Natural killer cell treated with Interleukin-12 subunit alpha and Interleukin-12 subunit beta and Interleukin-15 and Interleukin-18, amount 100 ng/mL, for 72 hours (primary cell): Measurements from ENCODE around the gene TEX52. TPM values are rescaled to one million over a fixed set of nuclear protein-coding genes. Genes with fewer than 3 reads are reported as not detected.

Experiments used
- ATAC-seq, 2 donors: fragments of 150-1000 bp; cut with Tn5 transposase in 1 of 2; sonication (Bioruptor Pico), chemical (Tn5 transposase) in 1 of 2; 2 replicates each; pipeline ENCODE4 v1.10.0; 2021
- DNase-seq: peaks from one replicate; pipeline ENCODE4 v3.0.0; 2022; ENCODE audit warnings: low spot score
- H3K27ac Mint-ChIP-seq, 2 donors: 1 replicate in 1 of 2; 2 replicates in 1 of 2; pipeline ENCODE4 v1.8.0; 2022; ENCODE audit warnings: mixed read lengths in 2 of 2, mild to moderate bottlenecking in 1 of 2, moderate library complexity in 1 of 2
- H3K27me3 Mint-ChIP-seq, 2 donors: 1 replicate in 1 of 2; 2 replicates in 1 of 2; pipeline ENCODE4 v1.8.0; 2022; ENCODE audit warnings: mixed read lengths in 2 of 2
- H3K36me3 Mint-ChIP-seq: one replicate; pipeline ENCODE4 v1.8.0; 2022; ENCODE audit warnings: mixed read lengths
- H3K4me1 Mint-ChIP-seq, 2 donors: 1 replicate in 1 of 2; 2 replicates in 1 of 2; pipeline ENCODE4 v1.8.0; 2022; ENCODE audit warnings: low read depth in 2 of 2, mixed read lengths in 2 of 2, mild to moderate bottlenecking in 1 of 2
- H3K4me3 Mint-ChIP-seq: one replicate; pipeline ENCODE4 v1.8.0; 2022; ENCODE audit warnings: mixed read lengths
- H3K9me3 Mint-ChIP-seq: 2 replicates; pipeline ENCODE4 v1.8.0; 2022; ENCODE audit warnings: mixed read lengths
- total RNA-seq, 2 donors: library from RNA; stranded (reverse); gene quantifications; one replicate each; pipeline ENCODE4 v1.2.3, GENCODE V29; 2022

The TEX52 gene
- total RNA-seq, 2 donors from 2014 or later, result not detected

- H3K9me3 Mint-ChIP-seq, result no peaks in the 10 kb centered on the region
- no peak overlapping the region for H3K27ac Mint-ChIP-seq
- no peak overlapping the region for H3K4me3 Mint-ChIP-seq
- H3K36me3 Mint-ChIP-seq, result no peaks in the 10 kb centered on the region
- ATAC-seq, result no peak
- H3K4me1 Mint-ChIP-seq, result peaks cover 0 to 11% of the 10 kb centered on the region in 2 donors
- DNase-seq, result no peak
- peaks cover 0 to 2% of the 10 kb centered on the region in 2 donors for H3K27me3 Mint-ChIP-seq
These were observed 23.5 kb downstream of the TEX52 start for GRCh38 chr12:2833327-2833726.

GRCh38 chr12:2832550-2833127 lies 24.2 kb downstream of the TEX52 start:
- peaks cover 0 to 11% of the 10 kb centered on the region in 2 donors for H3K4me1 Mint-ChIP-seq
- H3K36me3 Mint-ChIP-seq, result no peaks in the 10 kb centered on the region
- H3K4me3 Mint-ChIP-seq, result no peak overlapping the region
- DNase-seq, result no peak
- no peak overlapping the region for H3K27ac Mint-ChIP-seq
- H3K27me3 Mint-ChIP-seq, result peaks cover 0 to 2% of the 10 kb centered on the region in 2 donors
- no peak for ATAC-seq
- H3K9me3 Mint-ChIP-seq, result no peaks in the 10 kb centered on the region

GRCh38 chr12:2829275-2829674 lies 27.6 kb downstream of the TEX52 start:
- Mint-ChIP-seq H3K4me1 (peaks cover 0 to 4% of the 10 kb centered on the region in 2 donors), H3K4me3 (no peak overlapping the region), H3K27me3 (peaks cover 0 to under 1% of the 10 kb centered on the region in 2 donors), H3K9me3 (no peaks in the 10 kb centered on the region), H3K27ac (peak overlapping the region in 1 of 2 donors; percentile 28), H3K36me3 (peaks cover 13% of the 10 kb centered on the region)
- no peak for ATAC-seq
- DNase-seq, result no peak

DNA sequence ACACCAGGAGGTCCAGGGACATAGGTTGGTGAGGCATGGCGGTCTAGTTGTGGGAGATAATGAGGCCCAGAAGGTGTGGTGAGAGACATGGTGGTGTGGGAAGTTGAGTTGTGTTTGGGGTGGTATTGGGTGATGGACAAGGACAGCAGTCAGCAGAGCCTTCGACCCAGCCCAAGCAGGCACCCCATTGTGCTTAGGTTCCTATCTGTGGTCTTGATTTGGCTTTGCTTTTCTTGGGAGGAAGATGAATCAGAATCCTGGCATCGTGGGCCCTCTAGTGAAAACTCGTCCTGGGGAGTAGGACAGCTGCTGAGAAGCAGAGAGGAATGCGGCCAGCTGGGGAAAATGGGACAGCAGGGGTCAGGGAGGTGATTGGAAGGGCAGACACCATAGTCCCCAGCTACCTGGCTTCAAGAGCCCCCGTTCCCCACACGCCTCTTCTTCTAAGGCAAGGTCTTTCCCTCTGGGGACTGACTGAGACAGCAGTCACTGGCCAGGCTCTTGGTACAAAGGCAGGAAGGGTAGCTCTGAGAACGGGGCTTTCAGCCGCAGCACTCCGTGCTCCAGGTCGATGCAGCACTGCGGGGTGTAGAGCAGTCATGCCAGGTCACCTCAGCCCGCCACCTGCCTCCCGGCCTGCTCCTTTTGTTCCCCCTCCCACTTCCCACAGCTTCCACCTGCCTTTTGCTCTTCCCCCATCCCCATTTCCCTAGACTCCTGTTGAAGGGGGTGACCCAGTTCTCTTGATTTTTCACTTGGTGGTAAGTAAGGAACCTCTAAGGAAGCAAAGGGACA lies 29.9 kb downstream of the TEX52 start:
- H3K4me3 Mint-ChIP-seq, result no peak overlapping the region
- H3K9me3 Mint-ChIP-seq, result no peaks in the 10 kb centered on the region
- ATAC-seq, result no peak
- H3K4me1 Mint-ChIP-seq, result peaks cover 0 to 4% of the 10 kb centered on the region in 2 donors
- no peaks in the 10 kb centered on the region for H3K27me3 Mint-ChIP-seq
- peaks cover 13% of the 10 kb centered on the region for H3K36me3 Mint-ChIP-seq
- DNase-seq, result no peak
- H3K27ac Mint-ChIP-seq, result no peak overlapping the region

DNA sequence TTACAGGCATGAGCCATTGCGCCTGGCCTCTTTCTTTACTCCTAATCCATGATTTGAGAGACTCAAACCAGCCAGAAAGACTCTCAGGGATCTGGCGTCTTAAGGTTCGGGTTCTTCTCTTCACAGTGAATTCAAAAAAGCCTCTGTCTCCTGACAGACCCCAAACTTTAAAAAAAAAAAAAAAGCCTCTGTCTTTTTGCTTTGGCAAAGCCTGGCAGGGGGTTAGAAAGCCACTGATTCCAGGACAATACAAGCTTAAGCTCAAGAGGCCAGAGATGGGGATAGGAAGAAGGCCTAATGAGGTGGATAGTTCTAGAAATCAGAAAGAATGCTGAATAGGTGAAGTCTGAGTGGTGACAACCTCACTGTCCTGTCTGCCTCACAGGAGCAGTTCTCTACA lies 30.8 kb downstream of the TEX52 start:
- H3K9me3 Mint-ChIP-seq, result no peaks in the 10 kb centered on the region
- no peak for DNase-seq
- H3K4me3 Mint-ChIP-seq, result no peak overlapping the region
- no peaks in the 10 kb centered on the region for H3K4me1 Mint-ChIP-seq
- H3K27me3 Mint-ChIP-seq, result no peaks in the 10 kb centered on the region
- H3K36me3 Mint-ChIP-seq, result peaks cover 13% of the 10 kb centered on the region
- no peak for ATAC-seq
- H3K27ac Mint-ChIP-seq, result no peak overlapping the region

- no peak overlapping the region for H3K27ac Mint-ChIP-seq
These were observed 31.7 kb downstream of the TEX52 start for GRCh38 chr12:2825132-2825531.

DNA sequence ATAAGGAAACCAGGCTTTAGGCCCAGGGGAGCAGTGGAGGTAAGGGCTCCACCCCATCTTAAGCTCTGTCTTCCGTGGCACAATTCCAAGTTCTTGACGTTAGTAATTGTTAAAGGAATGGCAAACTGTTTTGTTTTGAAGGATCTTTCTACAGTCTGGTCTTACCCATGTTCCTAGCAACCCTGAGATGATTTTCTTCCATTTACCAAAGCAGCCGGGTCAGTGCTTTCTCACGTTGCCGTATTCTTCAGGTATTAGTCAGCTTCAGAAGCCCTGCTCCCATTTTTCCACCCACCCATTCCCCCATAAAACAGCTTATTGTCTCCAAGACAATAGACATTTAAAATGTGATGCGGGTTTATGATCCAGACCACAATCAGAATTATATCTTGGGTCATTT lies 32.3 kb downstream of the TEX52 start:
- DNase-seq, result no peak
- Mint-ChIP-seq H3K9me3 (no peaks in the 10 kb centered on the region), H3K27ac (no peak overlapping the region), H3K27me3 (no peaks in the 10 kb centered on the region), H3K4me1 (peaks cover 0 to 2% of the 10 kb centered on the region in 2 donors), H3K4me3 (no peak overlapping the region), H3K36me3 (peaks cover 13% of the 10 kb centered on the region)
- no peak for ATAC-seq

More at GRCh38 chr12:2825132-2825531, 31.7 kb downstream of the TEX52 start:
- DNase-seq (no peak), ATAC-seq (no peak)
- Mint-ChIP-seq H3K36me3 (peaks cover 13% of the 10 kb centered on the region), H3K27me3 (no peaks in the 10 kb centered on the region), H3K4me3 (no peak overlapping the region), H3K4me1 (peaks cover 0 to under 1% of the 10 kb centered on the region in 2 donors), H3K9me3 (no peaks in the 10 kb centered on the region)

DNA sequence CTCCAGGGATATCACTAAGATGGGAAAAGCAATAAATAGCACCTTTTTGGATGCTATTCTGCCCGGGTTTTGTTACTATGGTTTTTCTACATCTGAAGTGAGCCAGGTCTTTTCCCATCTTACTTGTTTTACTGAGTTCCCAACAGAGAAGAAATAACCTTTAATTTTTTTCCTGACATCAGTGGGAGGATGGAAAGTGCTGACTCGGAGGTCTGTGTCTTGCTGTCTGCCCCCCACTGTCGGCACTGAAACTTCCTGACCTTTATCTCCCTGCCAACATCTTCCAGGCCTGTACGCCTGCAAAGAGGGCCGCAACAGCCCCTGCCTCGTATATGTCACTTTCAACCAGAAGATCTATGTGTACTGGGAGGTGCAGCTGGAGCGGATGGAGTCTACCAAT lies 33.4 kb downstream of the TEX52 start:
- no peaks in the 10 kb centered on the region for H3K9me3 Mint-ChIP-seq
- no peak for ATAC-seq
- H3K4me3 Mint-ChIP-seq, result no peak overlapping the region
- no peak for DNase-seq
- H3K27me3 Mint-ChIP-seq, result no peaks in the 10 kb centered on the region
- peaks cover 13% of the 10 kb centered on the region for H3K36me3 Mint-ChIP-seq
- peaks cover 0 to 2% of the 10 kb centered on the region in 2 donors for H3K4me1 Mint-ChIP-seq
- H3K27ac Mint-ChIP-seq, result no peak overlapping the region

GRCh38 chr12:2820432-2820831 lies 36.4 kb downstream of the TEX52 start:
- no peak overlapping the region for H3K27ac Mint-ChIP-seq
- H3K9me3 Mint-ChIP-seq, result no peaks in the 10 kb centered on the region
- H3K36me3 Mint-ChIP-seq, result peaks cover 14% of the 10 kb centered on the region
- no peak for DNase-seq
- no peaks in the 10 kb centered on the region for H3K27me3 Mint-ChIP-seq
- no peak for ATAC-seq
- peaks cover 0 to 5% of the 10 kb centered on the region in 2 donors for H3K4me1 Mint-ChIP-seq
- no peak overlapping the region for H3K4me3 Mint-ChIP-seq

GRCh38 chr12:2819810-2820209 lies 37.0 kb downstream of the TEX52 start:
- Mint-ChIP-seq H3K9me3 (no peaks in the 10 kb centered on the region), H3K27ac (no peak overlapping the region), H3K4me3 (no peak overlapping the region), H3K27me3 (no peaks in the 10 kb centered on the region), H3K36me3 (peaks cover 10% of the 10 kb centered on the region), H3K4me1 (peaks cover 0 to 5% of the 10 kb centered on the region in 2 donors)
- DNase-seq, result no peak
- no peak for ATAC-seq

- Mint-ChIP-seq H3K27me3 (no peaks in the 10 kb centered on the region), H3K4me1 (peaks cover 14 to 16% of the 10 kb centered on the region in 2 donors), H3K9me3 (no peaks in the 10 kb centered on the region), H3K36me3 (peaks cover 6% of the 10 kb centered on the region), H3K27ac (peak overlapping the region; percentile 93 to 99), H3K4me3 (peak overlapping the region; percentile 100)
- ATAC-seq (no peak), DNase-seq (no peak)
These were observed 43.3 kb downstream of the TEX52 start for GRCh38 chr12:2813214-2814185.

DNA sequence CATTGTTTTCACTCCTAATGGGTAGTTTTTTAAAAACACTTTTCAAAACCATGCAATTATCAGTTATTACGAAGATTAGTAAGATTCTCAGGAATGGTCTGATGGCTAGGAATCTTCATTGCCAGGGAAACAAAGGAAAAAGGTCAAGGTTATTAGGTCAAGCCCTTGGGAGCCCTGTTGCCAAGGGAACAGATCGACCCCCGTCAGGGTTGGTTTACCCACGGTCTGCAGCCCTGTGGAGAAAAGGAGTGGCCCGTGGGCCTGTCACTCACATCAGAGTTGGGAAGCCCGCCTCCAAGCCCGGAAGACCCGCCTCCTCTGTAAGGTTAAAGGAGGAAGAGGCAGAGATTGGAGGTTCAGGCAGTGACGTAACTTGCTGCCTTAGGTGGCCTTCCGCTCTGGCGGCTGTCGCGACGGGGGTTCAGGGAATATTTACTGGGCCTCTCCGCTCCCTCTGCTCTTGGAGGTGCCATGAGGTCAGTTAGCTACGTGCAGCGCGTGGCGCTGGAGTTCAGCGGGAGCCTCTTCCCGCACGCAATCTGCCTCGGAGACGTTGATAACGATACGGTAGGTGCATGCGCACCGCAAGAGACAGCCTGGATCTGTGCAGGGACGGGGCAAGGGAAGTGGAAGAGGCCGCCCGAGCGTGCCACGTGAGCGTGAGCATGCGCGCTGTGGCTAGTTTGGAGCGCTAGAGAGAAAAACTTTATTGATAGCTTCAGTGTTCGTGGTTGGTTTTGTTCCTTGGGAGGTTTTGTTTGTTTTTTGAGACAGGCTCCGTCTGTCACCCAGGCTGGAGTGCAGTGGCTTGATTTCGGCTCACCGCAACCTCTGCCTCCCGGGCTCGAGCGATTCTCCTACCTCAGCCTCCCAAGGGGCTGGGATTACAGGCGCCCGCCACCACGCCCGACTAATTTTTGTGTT lies 44.3 kb downstream of the TEX52 start, which contains the start of gene ITFG2:
Gene ITFG2 (plus strand): TSS at position 379 of the 924 bp plus-strand sequence. CDS start 93 bp downstream, at position 472.
- peaks cover 13 to 14% of the 10 kb centered on the region in 2 donors for H3K4me1 Mint-ChIP-seq
- DNase-seq (peak; percentile 97), ATAC-seq (peak; percentile 99)
- no peaks in the 10 kb centered on the region for H3K27me3 Mint-ChIP-seq
- peak within 1 kb of the TSS; percentile 93 to 99 for H3K27ac Mint-ChIP-seq
- H3K9me3 Mint-ChIP-seq, result no peaks in the 10 kb centered on the region
- H3K4me3 Mint-ChIP-seq, result peak within 1 kb of the TSS; percentile 100
- no peaks in the 10 kb centered on the region for H3K36me3 Mint-ChIP-seq

DNA sequence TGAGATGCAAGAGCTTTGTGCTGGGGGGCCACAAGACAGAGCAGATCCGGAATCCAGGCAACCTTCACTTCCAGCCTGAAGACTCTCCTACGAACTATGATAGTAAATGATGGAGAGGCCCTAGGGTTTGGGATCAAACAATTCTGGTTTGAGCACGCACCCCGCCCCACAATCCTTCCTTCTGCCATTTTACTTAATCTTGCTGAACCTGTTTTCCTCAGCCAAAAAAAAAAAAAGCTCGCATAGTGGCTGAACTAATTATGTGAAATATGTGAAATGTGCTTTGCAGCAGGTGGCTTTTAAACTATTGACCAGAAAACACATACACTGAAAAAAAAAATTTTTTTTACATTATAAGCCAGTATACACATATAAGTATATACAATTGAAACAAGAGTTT lies 45.0 kb downstream of the TEX52 start:
- Mint-ChIP-seq H3K36me3 (no peaks in the 10 kb centered on the region), H3K4me3 (peak overlapping the region; percentile 100), H3K4me1 (peaks cover 13 to 14% of the 10 kb centered on the region in 2 donors), H3K27ac (peak overlapping the region; percentile 93 to 99), H3K27me3 (no peaks in the 10 kb centered on the region), H3K9me3 (no peaks in the 10 kb centered on the region)
- ATAC-seq (no peak), DNase-seq (no peak)
